Measurements from ENCODE around the gene ARFGEF3. TPM values are rescaled to one million over a fixed set of nuclear protein-coding genes. Genes with fewer than 3 reads are reported as not detected.

The ARFGEF3 gene
- total and polyA plus RNA-seq, 10 of the 15 experiments (the other 5 are each of a cell fraction or from before 2014, with no cell fraction given) = under 0.01 to 0.08 (median 0.02) TPM; not detected in 1

GRCh38 chr6:138176652-138177232 is 15.0 kb downstream of the ARFGEF3 start (continued):
- TF ChIP-seq CHD1 (IDR thresholded peaks at IDR 0.05; ENCODE audit: low read depth, low read length) (no peak), CTCF (IDR thresholded peaks at IDR 0.05 in 2 of 3, conservative IDR thresholded peaks at IDR 0.05 in 1 of 3; ENCODE audit: control insufficient read depth in 2 of 3, extremely low read depth in 1 of 3, insufficient read depth in 1 of 3, low read depth in 3 of 3, low read length in 3 of 3) (no peak), PKNOX1 (IDR thresholded peaks at IDR 0.05) (no peak), MTA2 (IDR thresholded peaks at IDR 0.05; ENCODE audit: low read depth) (no peak), NKRF (conservative IDR thresholded peaks at IDR 0.05) (no peak)

Measured in GM12878 (cell line).